ENCODE data around the gene ABCD3.

- TF ChIP-seq POLR2A (IDR thresholded peaks at IDR 0.05) = no peak
- TF ChIP-seq CTCF (IDR thresholded peaks at IDR 0.05) = no peak
Measured at GRCh38 chr1:94562519-94563260, 144.5 kb downstream of the ABCD3 start.

Measured in right lobe of liver (tissue), 4 donors.